ENCODE results near the gene CCDC83. TPM values are rescaled to one million over a fixed set of nuclear protein-coding genes. Genes with fewer than 3 reads are reported as not detected.

The CCDC83 gene
- total and polyA plus RNA-seq, 12 donors = not detected

DNA sequence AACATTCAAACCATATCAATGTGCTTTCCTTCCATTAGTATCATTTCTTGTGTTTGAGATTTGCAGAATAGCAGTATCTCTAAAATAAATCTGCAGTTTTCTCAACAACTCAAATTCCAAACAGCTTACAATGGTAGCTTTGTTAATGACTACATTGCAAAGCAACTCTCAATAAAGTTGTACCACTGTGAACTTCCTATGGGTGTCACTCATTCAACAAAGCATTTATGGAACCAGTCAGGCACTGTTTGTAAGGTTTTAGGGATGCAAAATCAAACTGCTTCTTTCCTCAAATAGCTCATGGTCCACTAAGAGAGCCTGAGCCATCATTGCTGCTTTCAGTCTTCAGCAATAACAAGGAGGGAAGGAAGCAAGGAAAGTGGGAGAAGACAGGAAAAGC lies 91.0 kb downstream of the CCDC83 start:
- no peak for DNase-seq
- intact Hi-C loops (cut with DNase I) = loop anchor here in 4 of 10 donors (5.0 to 10.0 kb wide), 4 partner anchors 89 to 349 kb away; partner anchors contain the start of gene CCDC83 (in 3 of the 4)
- no peak overlapping the region for H3K4me3 ChIP-seq
- TF ChIP-seq, protein P1, sequence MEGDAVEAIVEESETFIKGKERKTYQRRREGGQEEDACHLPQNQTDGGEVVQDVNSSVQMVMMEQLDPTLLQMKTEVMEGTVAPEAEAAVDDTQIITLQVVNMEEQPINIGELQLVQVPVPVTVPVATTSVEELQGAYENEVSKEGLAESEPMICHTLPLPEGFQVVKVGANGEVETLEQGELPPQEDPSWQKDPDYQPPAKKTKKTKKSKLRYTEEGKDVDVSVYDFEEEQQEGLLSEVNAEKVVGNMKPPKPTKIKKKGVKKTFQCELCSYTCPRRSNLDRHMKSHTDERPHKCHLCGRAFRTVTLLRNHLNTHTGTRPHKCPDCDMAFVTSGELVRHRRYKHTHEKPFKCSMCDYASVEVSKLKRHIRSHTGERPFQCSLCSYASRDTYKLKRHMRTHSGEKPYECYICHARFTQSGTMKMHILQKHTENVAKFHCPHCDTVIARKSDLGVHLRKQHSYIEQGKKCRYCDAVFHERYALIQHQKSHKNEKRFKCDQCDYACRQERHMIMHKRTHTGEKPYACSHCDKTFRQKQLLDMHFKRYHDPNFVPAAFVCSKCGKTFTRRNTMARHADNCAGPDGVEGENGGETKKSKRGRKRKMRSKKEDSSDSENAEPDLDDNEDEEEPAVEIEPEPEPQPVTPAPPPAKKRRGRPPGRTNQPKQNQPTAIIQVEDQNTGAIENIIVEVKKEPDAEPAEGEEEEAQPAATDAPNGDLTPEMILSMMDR (IDR thresholded peaks at IDR 0.05) = peak in 3 of 9 donors; percentile 8 to 28 (median 11)
- ATAC-seq = no peak
- no peaks in the 10 kb centered on the region for H3K36me3 ChIP-seq
- H3K4me1 ChIP-seq = peaks cover 8 to 46% (median 32%) of the 10 kb centered on the region in 9 donors
- H3K27me3 ChIP-seq = no peaks in the 10 kb centered on the region
- peak overlapping the region in 6 of 10 donors; percentile 3 to 86 (median 72) for H3K27ac ChIP-seq
- no peaks in the 10 kb centered on the region for H3K9me3 ChIP-seq

DNA sequence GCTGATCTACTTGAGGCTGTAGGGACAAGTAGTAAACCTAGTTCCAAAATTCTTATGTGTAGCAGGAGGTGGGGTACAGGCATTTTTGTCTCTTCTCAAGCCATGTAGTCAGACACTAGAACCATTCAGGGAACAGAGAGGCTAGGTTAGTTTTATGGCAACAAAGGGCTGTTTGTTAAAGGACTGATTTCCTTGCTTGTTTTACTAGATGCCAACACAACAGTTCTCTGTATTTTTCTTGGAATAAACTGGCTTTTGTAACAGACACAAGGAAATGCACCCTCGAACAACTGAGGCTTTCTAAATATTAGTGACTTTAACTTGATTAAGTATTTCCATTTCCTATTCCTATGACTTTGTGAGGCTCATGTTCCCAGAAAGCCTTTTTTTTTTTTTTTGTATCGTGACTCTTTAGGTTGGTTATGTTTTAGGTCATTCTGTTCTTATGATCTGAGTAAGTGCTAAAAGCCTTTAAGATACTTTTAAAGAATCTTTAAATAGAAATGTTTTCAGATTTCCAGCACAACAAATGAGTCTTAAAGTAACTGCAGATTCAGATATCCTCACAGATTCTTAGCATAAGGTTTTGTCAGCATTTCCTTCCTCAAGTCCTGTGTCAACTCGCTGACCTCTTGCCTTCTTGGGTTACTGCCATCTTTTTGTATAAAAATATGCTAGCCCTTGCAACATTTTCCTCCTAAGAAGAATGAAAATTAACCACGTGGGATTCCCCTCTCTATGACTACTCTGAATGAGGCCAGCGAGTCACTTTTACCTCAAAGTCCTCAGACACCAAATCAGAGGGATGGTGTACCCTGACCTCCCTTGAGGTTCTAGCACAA lies 92.5 kb downstream of the CCDC83 start:
- ATAC-seq = peak; percentile 64 to 90 (median 85)
- intact Hi-C loops (cut with DNase I) = loop anchor here in 4 of 10 donors (5.0 to 10.0 kb wide), 4 partner anchors 90 to 347 kb away; partner anchors contain the start of gene CCDC83 (in 3 of the 4)
- Histone ChIP-seq H3K9me3 (peaks cover 0 to 9% (median 0%) of the 10 kb centered on the region in 11 donors), H3K36me3 (no peaks in the 10 kb centered on the region), H3K27me3 (no peaks in the 10 kb centered on the region), H3K4me1 (peaks cover 8 to 40% (median 32%) of the 10 kb centered on the region in 9 donors), H3K4me3 (no peak overlapping the region), H3K27ac (peak overlapping the region in 8 of 10 donors; percentile 30 to 86 (median 65))
- 25 to 51% methylated on average over 5 of the region's 5 CpGs for WGBS, 2 donors
- peak in 1 of 2 donors; percentile 74 for DNase-seq
- TF ChIP-seq, protein P1 (IDR thresholded peaks at IDR 0.05) = no peak

DNA sequence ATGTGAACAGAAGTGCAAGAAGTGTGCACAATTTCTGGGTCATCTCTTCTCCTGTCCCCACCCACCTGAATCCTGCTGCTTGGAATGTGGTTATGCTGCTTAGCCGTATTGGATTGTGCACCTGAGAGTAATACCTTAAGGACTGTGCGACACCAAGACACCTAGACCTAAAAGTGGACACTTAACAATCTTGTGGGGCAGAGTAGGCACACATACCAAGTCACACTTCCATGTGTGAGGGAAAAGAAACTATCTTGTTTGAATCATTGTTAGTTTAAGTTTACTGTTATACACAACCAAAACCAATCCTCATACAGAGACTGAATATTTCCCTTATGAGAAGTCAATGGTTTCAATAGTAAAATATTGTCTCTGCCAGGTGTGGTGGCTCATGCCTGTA lies 93.7 kb downstream of the CCDC83 start:
- ATAC-seq = no peak
- Histone ChIP-seq H3K4me3 (no peak overlapping the region), H3K27ac (peak overlapping the region in 1 of 10 donors; percentile 86), H3K4me1 (peaks cover 8 to 47% (median 32%) of the 10 kb centered on the region in 9 donors), H3K9me3 (peaks cover 0 to 9% (median 0%) of the 10 kb centered on the region in 11 donors), H3K27me3 (no peaks in the 10 kb centered on the region), H3K36me3 (peaks cover 0 to 5% (median 0%) of the 10 kb centered on the region in 9 donors)
- WGBS, 2 donors = 91 to 97% methylated on average over 2 of the region's 2 CpGs
- intact Hi-C loops (cut with DNase I) = loop anchor here in 4 of 10 donors (5.0 to 10.0 kb wide), 4 partner anchors 92 to 346 kb away; partner anchors contain the start of gene CCDC83 (in 3 of the 4)
- TF ChIP-seq, protein P1 (IDR thresholded peaks at IDR 0.05) = no peak
- DNase-seq = no peak

DNA sequence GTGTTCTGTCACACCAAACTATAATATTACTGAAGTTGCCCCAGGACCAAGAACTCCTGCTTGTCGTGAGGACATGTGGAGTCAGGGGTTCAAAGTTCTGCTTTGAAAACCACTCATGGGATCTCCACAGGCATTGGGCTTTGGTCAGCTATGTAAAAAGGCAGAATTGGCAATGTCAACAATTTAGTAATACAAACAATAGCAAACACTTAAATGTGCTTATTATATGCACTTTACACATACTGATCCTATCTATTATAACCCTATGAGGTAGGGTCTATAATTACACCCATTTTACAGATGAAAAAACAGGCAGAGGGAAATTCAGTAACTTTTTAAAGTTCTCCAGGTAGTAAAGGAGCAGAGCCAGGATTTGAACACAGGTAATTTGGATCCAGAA lies 94.6 kb downstream of the CCDC83 start:
- Histone ChIP-seq H3K27ac (no peak overlapping the region), H3K4me1 (peaks cover 8 to 56% (median 35%) of the 10 kb centered on the region in 9 donors), H3K36me3 (peaks cover 0 to 13% (median 0%) of the 10 kb centered on the region in 9 donors), H3K4me3 (no peak overlapping the region), H3K27me3 (no peaks in the 10 kb centered on the region), H3K9me3 (peaks cover 0 to 9% (median 0%) of the 10 kb centered on the region in 11 donors)
- intact Hi-C loops (cut with DNase I) = loop anchor here in 4 of 10 donors (5.0 to 10.0 kb wide), 4 partner anchors 92 to 345 kb away; partner anchors contain the start of gene CCDC83 (in 3 of the 4)
- WGBS, 2 donors = 86 to 98% methylated on average over 1 of the region's 1 CpG
- DNase-seq (no peak), ATAC-seq (no peak)
- TF ChIP-seq, protein P1 (IDR thresholded peaks at IDR 0.05) = no peak
